Measurements from ENCODE around the gene THSD7B. TPM values are rescaled to one million over a fixed set of nuclear protein-coding genes. Genes with fewer than 3 reads are reported as not detected.
"Not testable (repeated sequence)": the region's sequence is repeated elsewhere in the genome, so short reads cannot be mapped to it uniquely, and the experiment has no call there.

THSD7B gene
- total RNA-seq, 1 donor from 2014 or later, result 8.1 TPM

- no peak for DNase-seq
Observed at GRCh38 chr2:137570484-137570883, 805.1 kb downstream of the THSD7B start.

- not testable (repeated sequence) for DNase-seq
Observed at GRCh38 chr2:137587834-137588233, 822.5 kb downstream of the THSD7B start.

GRCh38 chr2:137588578-137588977, 823.2 kb downstream of the THSD7B start:
- DNase-seq, result not testable (repeated sequence)

GRCh38 chr2:137590102-137590501, 824.8 kb downstream of the THSD7B start:
- DNase-seq, result no peak

- no peak for DNase-seq
Observed at GRCh38 chr2:137607722-137608318, 842.5 kb downstream of the THSD7B start.

- DNase-seq, result no peak
Observed at GRCh38 chr2:137638932-137639331, 873.6 kb downstream of the THSD7B start.

- DNase-seq, result peak; percentile 52
Observed at GRCh38 chr2:137644731-137645130, 879.4 kb downstream of the THSD7B start.

GRCh38 chr2:137654046-137654445, 888.7 kb downstream of the THSD7B start:
- no peak for DNase-seq

GRCh38 chr2:137655814-137656213, 890.5 kb downstream of the THSD7B start:
- DNase-seq, result no peak

GRCh38 chr2:137658433-137658832, 893.1 kb downstream of the THSD7B start:
- DNase-seq, result no peak

- peak; percentile 2 for DNase-seq
Observed at GRCh38 chr2:137659616-137660015, 894.3 kb downstream of the THSD7B start.

GRCh38 chr2:137670111-137670510, 904.8 kb downstream of the THSD7B start:
- DNase-seq, result peak; percentile 46

- DNase-seq, result no peak
Observed at GRCh38 chr2:137672989-137673552, 907.7 kb downstream of the THSD7B start.

GRCh38 chr2:137674991-137675390, 909.6 kb downstream of the THSD7B start:
- DNase-seq, result no peak

- DNase-seq, result no peak
Observed at GRCh38 chr2:137675584-137676327, 910.4 kb downstream of the THSD7B start.

- DNase-seq, result no peak
Observed at GRCh38 chr2:137676346-137676745, 911.0 kb downstream of the THSD7B start.

- DNase-seq, result no peak
Observed at GRCh38 chr2:137677466-137677865, 912.1 kb downstream of the THSD7B start.

- DNase-seq, result no peak
Observed at GRCh38 chr2:137689549-137689948, 924.2 kb downstream of the THSD7B start.

GRCh38 chr2:137693534-137693933, 928.2 kb downstream of the THSD7B start:
- no peak for DNase-seq

GRCh38 chr2:137696916-137697315, 931.6 kb downstream of the THSD7B start:
- DNase-seq, result no peak

- DNase-seq, result not testable (repeated sequence)
Observed at GRCh38 chr2:137700250-137700649, 934.9 kb downstream of the THSD7B start.

GRCh38 chr2:137700681-137701080, 935.3 kb downstream of the THSD7B start:
- no peak for DNase-seq

GRCh38 chr2:137705296-137705695, 940.0 kb downstream of the THSD7B start:
- DNase-seq, result no peak

Data from skin of body (tissue), 2 donors.